Endothelial cell of umbilical vein (primary cell): ENCODE measurements around the gene NAV2. TPM values are rescaled to one million over a fixed set of nuclear protein-coding genes. Genes with fewer than 3 reads are reported as not detected.

ENCODE experiments used
- BruUV-seq: library from RNA; stranded (reverse); fragments of 400-500 nt; replicated peaks from 2 replicates; lab custom pipeline; 2021; lab: Mats Ljungman, UMichigan
- CTCF ChIA-PET: fragments of 300-600, 350-600 bp; sonication (Branson Sonifier 250); formaldehyde crosslinking; loops from one replicate; lab custom pipeline; 2021; ENCODE audit warnings: antibody characterized with exemption, inconsistent platforms; lab: Charles Lee
- POLR2A ChIA-PET: fragments of 300-600, 350-600 bp; sonication (Branson Sonifier 250); formaldehyde crosslinking; loops from one replicate; lab custom pipeline; 2021; ENCODE audit warnings: antibody characterized with exemption, inconsistent platforms; lab: Charles Lee
- DNase-seq: peaks from one replicate; pipeline ENCODE4 v3.0.0-alpha.2; 2011; ENCODE audit warnings: low read depth, low spot score
- FAIRE-seq: peaks from 2 replicates; lab custom pipeline; 2011; peaks lifted over from hg19 to GRCh38; lab: Jason Lieb, UNC
- H2AFZ ChIP-seq: 2 replicates; pipeline ENCODE4 v1.6.0; 2012; ENCODE audit warnings: low read depth, low read length, control low read depth, inconsistent platforms
- H3K27ac ChIP-seq: 2 replicates; pipeline ENCODE4 v1.5.1; 2011; ENCODE audit warnings: low read depth, mild to moderate bottlenecking, control low read depth, low read length, moderate library complexity; ENCODE audit not compliant: insufficient read depth
- H3K27me3 ChIP-seq, 2 experiments: 2 replicates each; pipeline versions ENCODE4 v1.6.0 to v1.6.1; 2011; ENCODE audit warnings: low read length in 2 of 2, mixed read lengths in 1 of 2; ENCODE audit not compliant: control insufficient read depth in 2 of 2, insufficient read depth in 2 of 2
- H3K36me3 ChIP-seq, 2 experiments: 2 replicates in 1 of 2; 3 replicates in 1 of 2; pipeline ENCODE4 v1.5.1; 2011; ENCODE audit warnings: low read length in 2 of 2, mild to moderate bottlenecking in 1 of 2, moderate library complexity in 1 of 2; ENCODE audit not compliant: control insufficient read depth in 2 of 2, insufficient read depth in 2 of 2; ENCODE audit errors: extremely low read depth in 1 of 2
- H3K4me1 ChIP-seq: 3 replicates; pipeline ENCODE4 v1.5.1; 2011; ENCODE audit warnings: mild to moderate bottlenecking, low read length; ENCODE audit not compliant: control insufficient read depth, insufficient read depth; ENCODE audit errors: extremely low read depth
- H3K4me2 ChIP-seq: 2 replicates; pipeline ENCODE4 v1.6.1; 2011; ENCODE audit warnings: low read length, control low read depth, mixed read lengths; ENCODE audit not compliant: insufficient read depth
- H3K4me3 ChIP-seq, 3 experiments: fragments of 200-600 bp in 1 of 3; sonication (generic), shearing (Covaris generic) in 1 of 3; replicated peaks in 1 of 3; 2 replicates each; pipeline ENCODE4 v1.5.1; 2011 to 2016; ENCODE audit warnings: control low read depth in 3 of 3, low read length in 3 of 3, mild to moderate bottlenecking in 2 of 3, inconsistent platforms in 1 of 3, low read depth in 1 of 3, moderate library complexity in 1 of 3; ENCODE audit not compliant: insufficient read depth in 1 of 3
- H3K79me2 ChIP-seq: 2 replicates; pipeline ENCODE4 v1.6.0; 2012; ENCODE audit warnings: low read length, inconsistent platforms; ENCODE audit not compliant: control insufficient read depth, insufficient read depth
- H3K9ac ChIP-seq: replicated peaks from 2 replicates; pipeline ENCODE3; 2011; ENCODE audit warnings: low read length, control low read depth; ENCODE audit not compliant: insufficient read depth; ENCODE audit errors: extremely low read depth
- H3K9me1 ChIP-seq: replicated peaks from 3 replicates; pipeline ENCODE4 v1.6.0; 2011; ENCODE audit warnings: mild to moderate bottlenecking, low read length; ENCODE audit not compliant: control insufficient read depth, insufficient read depth; ENCODE audit errors: extremely low read depth
- H3K9me3 ChIP-seq: replicated peaks from 2 replicates; pipeline ENCODE4 v1.5.1; 2012; ENCODE audit warnings: low read length, inconsistent platforms; ENCODE audit not compliant: control insufficient read depth, insufficient read depth
- H4K20me1 ChIP-seq: replicated peaks from 2 replicates; pipeline ENCODE3; 2011; ENCODE audit warnings: mild to moderate bottlenecking, low read length; ENCODE audit not compliant: control insufficient read depth, insufficient read depth; ENCODE audit errors: extremely low read depth
- EZH2 ChIP-seq: IDR thresholded peaks from 2 replicates; pipeline ENCODE4 v1.6.1; 2012; ENCODE audit warnings: borderline replicate concordance, low read depth, mild to moderate bottlenecking, moderate library complexity, low read length, inconsistent platforms; ENCODE audit not compliant: severe bottlenecking
- FOS ChIP-seq: IDR thresholded peaks from 2 replicates; pipeline ENCODE4 v1.6.1; 2011; ENCODE audit warnings: mild to moderate bottlenecking, low read length, moderate library complexity, borderline replicate concordance; ENCODE audit not compliant: insufficient read depth
- GATA2 ChIP-seq: IDR thresholded peaks from 2 replicates; pipeline ENCODE4 v1.7.0; 2011; ENCODE audit warnings: low read depth, mild to moderate bottlenecking, moderate library complexity, mixed read lengths, low read length; ENCODE audit not compliant: insufficient read length, insufficient read depth
- JUN ChIP-seq: IDR thresholded peaks from 2 replicates; pipeline ENCODE4 v1.6.1; 2011; ENCODE audit warnings: borderline replicate concordance, low read depth; ENCODE audit not compliant: insufficient read length, insufficient read depth
- MAX ChIP-seq: IDR thresholded peaks from 2 replicates; pipeline ENCODE4 v1.6.1; 2011; ENCODE audit not compliant: insufficient read depth, insufficient read length
- MYC ChIP-seq: IDR thresholded peaks from one replicate; pipeline ENCODE4 v1.6.1; 2011; ENCODE audit warnings: mild to moderate bottlenecking, low read depth, low read length
- POLR2A ChIP-seq: IDR thresholded peaks from 2 replicates; pipeline ENCODE4 v1.6.1; 2012; ENCODE audit warnings: low read depth, mild to moderate bottlenecking, control low read depth, low read length
- POLR2AphosphoS5 ChIP-seq: IDR thresholded peaks from 2 replicates; pipeline ENCODE4 v1.6.1; 2012; ENCODE audit warnings: low read depth, mild to moderate bottlenecking, control low read depth, low read length, moderate library complexity; ENCODE audit not compliant: insufficient read depth
- dilution Hi-C: fragments of 300-500 bp; cut with MboI; formaldehyde crosslinking; loops from one replicate; pipeline ENCODE4 v1.15.0; 2019; ENCODE audit warnings: low sequenced_read_pairs; ENCODE audit not compliant: extremely low pct_ligation_motif_present
- intact Hi-C: fragments of 100-400 bp; cut with micrococcal nuclease; formaldehyde crosslinking; loops from one replicate; pipeline ENCODE4 v1.10.0; 2022
- polyA plus RNA-seq, 4 experiments: library from polyadenylated mRNA; depleted of rRNA in 3 of 4; stranded (reverse) in 3 of 4; unstranded in 1 of 4; fragments of >200 nt; gene quantifications; 2 replicates each; pipeline versions ENCODE4 v1.2.1 to v1.2.3, GENCODE V29; 2011 to 2012; ENCODE audit warnings: missing spikeins in 1 of 4
- total RNA-seq: library from RNA; stranded (reverse); gene quantifications from 2 replicates; pipeline ENCODE4 v1.2.3, GENCODE V29; 2021
- TF ChIP-seq, protein P1 (sequence below), 2 donors: IDR thresholded peaks; 1 replicate in 1 of 2; 2 replicates in 1 of 2; pipeline ENCODE4 v1.5.1; 2011; ENCODE audit warnings: low read length in 2 of 2, mild to moderate bottlenecking in 2 of 2, moderate library complexity in 2 of 2, control low read depth in 1 of 2, inconsistent platforms in 1 of 2, low read depth in 1 of 2; ENCODE audit not compliant: insufficient read depth in 1 of 2; ENCODE audit errors: extremely low read depth in 1 of 2

NAV2 gene
- total and polyA plus RNA-seq, 2 donors (not counting 3 experiments of a cell fraction or from before 2014, with no cell fraction given): 10.9 to 68.0 TPM

DNA sequence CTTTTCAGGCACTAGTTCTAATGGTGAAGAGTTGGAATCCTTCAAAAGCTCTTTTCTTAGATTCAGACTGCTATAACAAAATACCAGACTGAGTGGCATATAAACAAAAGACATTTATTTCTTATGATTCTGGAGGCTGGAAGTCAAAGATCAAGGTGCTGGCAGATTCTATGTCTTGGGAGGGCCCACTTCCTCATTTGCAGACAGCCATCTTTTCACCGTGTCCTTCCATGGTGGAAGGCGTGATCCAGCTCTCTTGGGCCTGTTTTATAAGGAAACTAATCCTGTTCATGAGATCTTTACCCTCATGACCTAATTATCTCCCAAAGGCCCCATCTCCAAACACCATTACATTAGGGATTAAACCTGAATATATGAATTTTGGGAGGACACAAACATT, 124.0 kb downstream of the NAV2 start:
- H3K4me3 ChIP-seq: no peak overlapping the region
- peaks cover 60% of the 10 kb centered on the region for H3K79me2 ChIP-seq
- intact Hi-C loops: no loop called here
- FAIRE-seq: no peak
- H3K27me3 ChIP-seq: no peaks in the 10 kb centered on the region
- no peaks in the 10 kb centered on the region for H3K9me3 ChIP-seq
- POLR2A ChIA-PET: no interaction called here
- no peaks in the 10 kb centered on the region for H4K20me1 ChIP-seq
- DNase-seq: no peak
- no peaks in the 10 kb centered on the region for H3K4me1 ChIP-seq
- H3K4me2 ChIP-seq: no peak overlapping the region
- TF ChIP-seq GATA2 (no peak), MYC (no peak), EZH2 (no peak), POLR2A (no peak), JUN (no peak), FOS (no peak), POLR2AphosphoS5 (no peak), MAX (no peak)
- TF ChIP-seq, protein P1, sequence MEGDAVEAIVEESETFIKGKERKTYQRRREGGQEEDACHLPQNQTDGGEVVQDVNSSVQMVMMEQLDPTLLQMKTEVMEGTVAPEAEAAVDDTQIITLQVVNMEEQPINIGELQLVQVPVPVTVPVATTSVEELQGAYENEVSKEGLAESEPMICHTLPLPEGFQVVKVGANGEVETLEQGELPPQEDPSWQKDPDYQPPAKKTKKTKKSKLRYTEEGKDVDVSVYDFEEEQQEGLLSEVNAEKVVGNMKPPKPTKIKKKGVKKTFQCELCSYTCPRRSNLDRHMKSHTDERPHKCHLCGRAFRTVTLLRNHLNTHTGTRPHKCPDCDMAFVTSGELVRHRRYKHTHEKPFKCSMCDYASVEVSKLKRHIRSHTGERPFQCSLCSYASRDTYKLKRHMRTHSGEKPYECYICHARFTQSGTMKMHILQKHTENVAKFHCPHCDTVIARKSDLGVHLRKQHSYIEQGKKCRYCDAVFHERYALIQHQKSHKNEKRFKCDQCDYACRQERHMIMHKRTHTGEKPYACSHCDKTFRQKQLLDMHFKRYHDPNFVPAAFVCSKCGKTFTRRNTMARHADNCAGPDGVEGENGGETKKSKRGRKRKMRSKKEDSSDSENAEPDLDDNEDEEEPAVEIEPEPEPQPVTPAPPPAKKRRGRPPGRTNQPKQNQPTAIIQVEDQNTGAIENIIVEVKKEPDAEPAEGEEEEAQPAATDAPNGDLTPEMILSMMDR (IDR thresholded peaks at IDR 0.05; ENCODE audit: extremely low read depth in 1 of 2, insufficient read depth in 1 of 2, low read depth in 1 of 2, low read length in 2 of 2): no peak
- no peak overlapping the region for H3K27ac ChIP-seq
- no peaks in the 10 kb centered on the region for H3K9me1 ChIP-seq
- no peak overlapping the region for H2AFZ ChIP-seq
- dilution Hi-C loops: no loop called here
- no peak overlapping the region for H3K9ac ChIP-seq
- CTCF ChIA-PET: no interaction called here
- peaks cover 8% of the 10 kb centered on the region in 2 experiments for H3K36me3 ChIP-seq
- BruUV-seq: no TSS peak
